Left colon (tissue), 2 donors: ENCODE results near the gene OR2J2. TPM values are rescaled to one million over a fixed set of nuclear protein-coding genes. Genes with fewer than 3 reads are reported as not detected.
"Not testable (repeated sequence)": the region's sequence is repeated elsewhere in the genome, so short reads cannot be mapped to it uniquely, and the experiment has no call there.

ENCODE experiments used
- ATAC-seq: fragments of 200-7000 bp; cut with Tn5 transposase; one replicate; pipeline ENCODE4 v1.9.1; 2020; ENCODE audit warnings: mild to moderate bottlenecking, moderate library complexity
- DNase-seq, 2 donors: peaks; one replicate each; pipeline ENCODE4 v3.0.0-alpha.2; 2020
- intact Hi-C, 2 donors: fragments of 100-400 bp; cut with DNase I in 1 of 2; cut with micrococcal nuclease in 1 of 2; formaldehyde crosslinking; loops; one replicate each; pipeline versions ENCODE4 v1.11.2 to v1.14.0; 2022; cut with DNase I, micrococcal nuclease
- total RNA-seq, 2 donors: library from RNA; stranded (reverse); fragmentation: NEBNext Ultra II Directional; extraction: Animal tissue kit (Norgen Biotek cat#: 25700); gene quantifications; one replicate each; pipeline ENCODE4 v1.2.1, GENCODE V29; 2021
- donor health status: DM: no; HTN: no; CAD: no.
- donor health status: DM: yes; HTN: yes; CAD: no.

Gene OR2J2
- total RNA-seq, 2 donors from 2014 or later = not detected

GRCh38 chr6:29216528-29216927, 45.8 kb downstream of the OR2J2 start:
- ATAC-seq (peak; percentile 35), DNase-seq (no peak)
- intact Hi-C loops = no loop called here

- ATAC-seq, DNase-seq, intact Hi-C loops: not testable (repeated sequence)
These were observed 46.5 kb downstream of the OR2J2 start for GRCh38 chr6:29217242-29217641.

GRCh38 chr6:29218056-29218455, 47.3 kb downstream of the OR2J2 start:
- ATAC-seq, DNase-seq, intact Hi-C loops: not testable (repeated sequence)

Other genes starting within 250 kb of the OR2J2 start
- 10 to 100 TPM; 30.2 to 39.4 TPM for gene TRIM27, start 246.9 kb upstream of the OR2J2 start, total RNA-seq
- 1 to 10 TPM; 1.5 to 2.0 TPM for gene ZNF311, start 165.6 kb upstream of the OR2J2 start, total RNA-seq
- not detected for gene OR2W1, start 125.7 kb upstream of the OR2J2 start, total RNA-seq
- gene OR2B3, start 83.6 kb upstream of the OR2J2 start, total RNA-seq = not detected
- gene OR2J1, start 71.4 kb upstream of the OR2J2 start, total RNA-seq = not detected
- gene OR2J3, start 62.8 kb upstream of the OR2J2 start, total RNA-seq = not detected
- not detected for gene OR14J1, start 130.8 kb downstream of the OR2J2 start, total RNA-seq
- gene OR5V1, start 198.0 kb downstream of the OR2J2 start, total RNA-seq = not detected
- gene OR12D3, start 204.4 kb downstream of the OR2J2 start, total RNA-seq = not detected
- gene OR12D2, start 224.7 kb downstream of the OR2J2 start, total RNA-seq = not detected
- gene OR12D1, start 244.0 kb downstream of the OR2J2 start, total RNA-seq = not detected